Hematopoietic multipotent progenitor cell treated with erythropoietin and hydrocortisone succinate and interleukin-3 and kit ligand, for 8 days (in vitro differentiated cells): ENCODE results near the gene GNG12.

Source experiments
- DNase-seq: peaks from one replicate; pipeline ENCODE4 v3.0.0-alpha.2; 2015

GNG12 gene

DNA sequence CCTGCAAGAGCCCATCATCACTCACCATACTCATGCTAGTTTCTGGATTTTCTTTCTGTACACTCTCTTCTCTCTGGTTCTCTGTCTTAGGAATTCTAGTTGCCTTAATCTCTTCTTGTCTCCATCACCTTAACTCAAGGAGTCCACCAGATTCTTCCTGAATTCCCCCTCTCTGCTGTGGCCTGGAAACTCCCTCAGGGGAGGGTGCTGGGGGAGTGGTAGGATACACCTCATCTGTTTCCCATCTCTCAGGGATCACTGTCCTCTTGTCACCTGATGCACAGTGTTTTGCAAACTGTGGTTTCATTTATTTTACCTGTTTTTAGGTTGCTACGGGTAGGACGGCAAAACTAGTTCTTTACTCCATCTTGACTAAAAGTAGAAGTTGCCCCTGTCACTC, 6.6 kb upstream of the GNG12 start:
- no peak for DNase-seq

DNA sequence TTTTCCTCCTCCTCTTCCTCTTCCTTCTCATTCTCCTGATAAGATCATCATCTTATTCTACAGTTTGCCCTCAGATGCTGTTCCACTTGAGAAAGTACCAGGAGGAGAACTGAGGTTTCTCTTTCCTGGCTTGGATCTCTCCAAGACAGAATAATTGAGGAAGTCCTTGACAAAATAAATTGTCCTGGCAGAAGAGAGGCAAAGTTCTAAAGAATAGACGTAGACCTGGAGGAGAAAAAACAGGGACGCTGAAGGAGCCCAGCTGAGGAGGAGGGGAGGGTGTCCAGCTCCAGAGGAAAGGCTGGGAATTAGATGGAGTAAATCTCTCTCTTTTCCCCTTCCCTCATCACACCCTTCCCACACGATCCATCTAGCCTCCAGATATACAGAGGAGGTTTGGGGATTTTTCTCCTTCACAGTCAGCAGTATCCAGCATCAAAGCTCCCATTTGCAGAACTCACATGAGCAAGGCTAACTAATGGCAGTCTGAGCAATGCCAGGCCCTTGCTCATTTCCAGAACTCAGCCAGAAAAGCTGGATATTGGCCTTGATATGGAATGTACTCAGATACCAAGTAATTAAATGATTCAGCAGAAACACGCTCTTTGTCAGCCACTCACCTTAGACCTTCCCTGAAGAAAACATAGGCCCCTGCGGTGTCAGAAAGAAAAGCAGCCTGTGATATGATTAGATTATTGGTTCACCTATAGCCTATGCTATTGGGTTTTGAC, 5.1 kb upstream of the GNG12 start:
- no peak for DNase-seq

DNA sequence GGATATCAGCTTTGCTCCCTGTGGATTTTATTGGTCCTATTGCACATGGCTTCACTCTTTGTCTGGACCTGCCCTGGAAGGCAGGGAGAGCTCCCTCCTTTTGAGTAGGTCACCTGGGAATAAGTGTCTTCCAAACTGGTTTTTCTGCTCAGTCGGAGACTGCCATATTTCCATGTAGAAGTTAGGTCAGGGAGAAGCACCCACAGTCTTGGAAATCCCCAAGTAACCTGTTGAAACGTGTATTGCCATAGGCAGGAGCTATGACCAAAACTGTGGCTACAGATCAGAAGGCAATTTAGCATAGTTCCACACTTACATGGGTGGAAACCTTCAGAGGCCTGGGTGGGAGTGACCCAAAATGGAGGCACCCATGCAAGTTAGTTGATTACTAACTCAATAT, 3.5 kb upstream of the GNG12 start:
- DNase-seq, result no peak

DNA sequence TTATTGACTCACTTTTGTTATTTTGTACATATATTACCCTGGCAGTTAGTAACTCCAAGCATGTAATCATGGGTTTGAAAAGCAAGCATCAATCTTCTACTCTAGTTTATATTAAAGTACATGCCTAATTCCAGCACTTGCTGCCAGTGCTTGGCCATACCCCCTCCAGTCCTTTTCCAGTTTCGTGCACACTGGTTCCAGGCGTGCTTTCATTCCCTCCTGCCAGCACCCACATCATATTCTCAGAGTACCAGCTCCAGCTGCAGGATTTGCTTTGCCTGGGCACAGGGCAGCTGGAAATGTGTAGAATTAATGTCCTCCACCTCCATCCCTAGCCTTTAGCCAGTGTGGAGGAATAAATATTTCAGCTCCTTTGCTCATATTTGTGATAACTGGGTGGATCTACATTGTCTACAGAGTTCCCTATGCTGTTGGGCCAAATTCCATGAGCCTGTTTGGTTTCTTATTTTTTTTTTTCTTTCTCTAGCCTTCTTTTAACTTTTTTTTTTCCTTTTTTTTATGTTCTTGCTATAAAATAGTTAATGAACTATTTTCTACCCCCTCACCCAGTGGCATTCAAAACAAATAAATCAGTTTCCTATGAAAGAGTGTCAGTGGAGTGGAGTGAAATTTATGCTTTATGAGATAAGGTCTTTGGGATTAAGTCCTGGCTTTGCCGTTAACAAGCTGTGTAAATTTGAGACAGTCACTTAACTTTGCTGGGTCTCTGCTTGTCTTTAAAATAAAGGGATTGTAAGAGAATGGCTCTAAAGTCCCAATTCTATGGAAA, 2.6 kb upstream of the GNG12 start:
- DNase-seq, result no peak

DNA sequence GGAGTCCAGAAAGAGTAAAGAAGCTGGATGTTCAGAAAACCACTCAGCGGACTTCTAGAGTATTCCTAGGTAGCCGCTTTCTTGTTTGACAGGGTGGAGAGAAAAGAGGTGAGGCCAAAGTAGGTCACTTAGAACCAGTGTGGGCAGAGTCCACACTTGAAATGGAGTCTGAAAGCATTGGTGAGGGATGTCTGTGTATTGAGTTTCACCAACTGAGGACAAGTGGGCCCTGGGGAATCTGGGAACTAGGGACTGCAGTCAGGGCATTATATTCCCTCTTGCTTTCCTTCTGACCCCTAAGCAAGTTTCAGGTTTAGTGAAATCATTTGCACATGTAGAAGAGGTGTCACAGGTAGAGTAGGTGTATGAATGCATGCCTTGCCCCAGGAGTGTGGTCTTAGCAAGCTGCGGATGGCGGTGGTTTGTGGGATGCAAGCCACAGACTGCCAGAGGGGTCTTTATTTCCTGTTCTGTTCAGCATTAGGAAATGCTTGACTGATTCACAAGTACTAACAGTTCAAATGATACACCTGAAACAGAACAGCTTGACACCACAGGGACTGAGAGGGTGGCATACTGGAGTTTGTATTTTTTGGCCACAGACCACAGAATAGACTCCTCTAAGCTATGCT, 1.1 kb upstream of the GNG12 start:
- DNase-seq, result no peak

DNA sequence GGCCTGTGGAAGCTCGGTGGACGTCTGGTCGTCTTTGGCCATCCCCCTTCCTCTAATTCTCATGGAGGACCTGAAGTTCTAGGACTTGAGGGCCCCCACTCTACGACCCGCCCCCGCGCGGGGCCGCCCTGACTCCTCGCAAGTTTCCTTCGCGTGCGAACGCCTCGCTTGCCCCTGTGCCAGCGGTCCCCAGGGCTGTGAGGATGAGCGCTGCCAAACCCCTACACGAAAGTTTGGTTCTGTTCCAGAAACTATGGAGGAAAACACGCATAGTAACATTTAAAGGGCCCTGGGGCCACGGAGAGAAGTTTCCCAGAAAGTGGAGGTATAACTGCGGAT, 304 bp upstream of the GNG12 start:
- DNase-seq, result no peak

DNA sequence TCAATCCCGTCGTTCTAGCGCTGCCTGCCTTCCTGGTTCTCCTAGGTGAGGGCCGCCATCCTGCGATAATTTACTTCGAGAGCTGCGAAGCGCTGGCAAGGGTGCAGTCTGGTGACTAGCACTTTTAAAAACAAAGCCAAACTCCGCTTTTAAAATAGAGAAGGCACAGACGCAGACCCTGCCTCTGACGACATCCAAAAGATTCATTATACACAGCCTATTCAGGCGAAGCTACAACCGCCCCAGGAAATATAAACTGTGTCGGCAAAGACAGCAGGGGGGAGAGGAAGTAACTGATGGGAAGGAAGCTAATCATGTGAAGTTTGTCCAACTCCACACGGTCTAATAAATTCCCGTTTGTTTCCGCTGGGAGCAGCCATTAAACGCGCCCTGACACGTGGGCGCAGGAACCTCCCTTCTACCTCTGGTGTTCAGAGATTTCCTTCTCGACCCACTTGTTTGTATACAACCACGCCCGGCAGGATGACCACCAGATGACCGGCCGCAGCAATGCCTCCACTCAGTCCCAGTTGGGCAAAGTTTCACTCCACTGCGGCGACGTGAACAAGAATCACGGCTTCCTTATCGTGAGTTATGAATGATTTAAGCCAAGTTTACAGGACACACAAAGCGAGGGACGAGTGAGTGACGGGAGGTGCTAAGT, 1.3 kb downstream of the GNG12 start:
- no peak for DNase-seq

DNA sequence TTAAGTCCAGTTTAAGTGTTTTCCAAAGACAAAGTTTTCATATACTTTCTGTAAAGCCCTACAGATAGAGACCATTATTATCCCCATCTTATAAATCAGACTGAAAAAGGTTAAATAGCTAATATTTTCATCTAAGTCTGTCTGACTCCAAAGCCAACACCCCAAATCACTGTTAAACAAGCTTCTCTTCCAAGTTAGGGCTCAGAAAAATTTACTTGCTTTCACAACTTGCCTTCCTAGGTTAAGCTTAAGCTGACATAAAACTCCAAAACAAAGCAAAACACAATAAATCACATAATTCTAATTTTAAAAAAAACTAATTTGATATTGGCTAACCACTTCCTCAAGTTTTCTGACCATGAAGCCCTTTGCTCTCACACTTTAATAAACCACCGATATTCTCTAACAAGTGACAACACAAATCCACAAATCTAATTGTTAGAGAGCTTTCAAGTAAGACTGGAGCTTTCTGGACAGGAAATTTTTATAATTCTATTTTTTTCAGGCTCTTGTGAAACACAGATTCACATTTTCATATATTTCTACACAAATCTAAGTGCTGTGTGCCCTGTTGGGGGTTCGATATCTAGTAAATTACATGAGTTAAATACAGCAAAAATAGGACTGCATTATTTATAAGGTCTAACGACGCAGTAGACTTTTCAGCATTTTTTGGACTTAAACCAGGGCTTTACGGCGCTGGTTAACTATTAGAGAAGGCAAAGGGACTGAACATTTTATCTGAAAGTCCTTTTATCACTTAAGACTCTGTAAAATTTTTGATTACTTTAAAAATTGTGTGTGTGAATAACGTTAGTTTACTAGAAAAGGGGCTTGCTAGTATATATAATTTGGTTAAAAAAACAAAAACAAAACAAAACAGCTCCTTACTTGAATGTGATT, 2.1 kb downstream of the GNG12 start:
- DNase-seq, result no peak

DNA sequence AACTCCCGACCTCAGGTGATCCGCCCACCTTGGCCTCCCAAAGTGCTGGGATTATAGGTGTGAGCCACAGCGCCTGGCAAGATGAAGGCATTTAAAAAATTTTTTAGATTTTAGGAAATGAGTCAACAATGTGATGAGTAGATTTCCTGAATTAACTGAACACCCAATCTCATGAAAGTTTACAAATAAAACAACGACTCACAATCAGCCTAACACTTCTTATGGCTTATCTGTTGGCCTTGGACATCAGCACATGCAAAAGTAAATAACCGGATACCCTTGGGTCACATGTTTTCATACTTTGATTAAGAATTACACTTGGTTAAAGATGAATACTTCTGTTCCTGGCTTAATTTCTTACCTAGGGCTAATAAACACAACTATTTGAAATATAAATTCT, 3.0 kb downstream of the GNG12 start:
- DNase-seq, result no peak

DNA sequence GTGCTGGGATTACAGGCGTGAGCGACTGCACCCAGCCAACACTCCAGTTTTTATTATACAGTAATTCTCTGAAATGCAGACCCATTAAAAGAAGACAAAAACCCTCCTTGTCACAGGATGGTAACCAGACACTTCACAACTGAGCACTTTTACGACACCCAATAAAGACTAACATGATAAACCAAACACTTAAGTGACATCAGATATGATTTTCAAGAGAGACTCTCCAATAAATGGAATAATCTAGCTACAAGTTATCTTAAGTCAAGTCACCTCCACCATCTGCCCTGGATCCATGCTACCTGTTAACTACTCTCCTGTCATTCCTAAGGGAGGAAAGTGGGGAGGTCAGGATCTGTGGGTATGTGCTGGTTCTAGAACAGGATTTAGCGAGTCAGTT, 5.6 kb downstream of the GNG12 start:
- DNase-seq, result no peak

DNA sequence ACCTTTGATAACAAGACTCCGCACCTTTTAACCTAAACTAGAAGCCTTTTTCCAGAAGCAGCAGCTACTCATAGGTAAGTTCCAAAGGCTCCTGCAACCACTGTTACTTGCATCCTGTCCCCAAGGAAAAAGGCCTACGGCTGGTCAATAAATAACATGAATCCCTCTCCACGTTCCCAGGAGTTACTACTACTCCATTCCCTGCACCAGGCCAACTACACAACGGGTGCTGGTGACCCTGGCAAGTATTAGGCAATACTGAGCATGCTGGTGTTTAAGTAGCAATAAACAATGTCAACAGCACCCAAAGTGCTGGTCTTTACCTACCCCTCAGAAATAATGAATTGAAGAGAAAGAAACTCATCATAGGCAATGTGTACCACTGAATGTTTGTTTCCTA, 7.7 kb downstream of the GNG12 start:
- DNase-seq, result no peak

DNA sequence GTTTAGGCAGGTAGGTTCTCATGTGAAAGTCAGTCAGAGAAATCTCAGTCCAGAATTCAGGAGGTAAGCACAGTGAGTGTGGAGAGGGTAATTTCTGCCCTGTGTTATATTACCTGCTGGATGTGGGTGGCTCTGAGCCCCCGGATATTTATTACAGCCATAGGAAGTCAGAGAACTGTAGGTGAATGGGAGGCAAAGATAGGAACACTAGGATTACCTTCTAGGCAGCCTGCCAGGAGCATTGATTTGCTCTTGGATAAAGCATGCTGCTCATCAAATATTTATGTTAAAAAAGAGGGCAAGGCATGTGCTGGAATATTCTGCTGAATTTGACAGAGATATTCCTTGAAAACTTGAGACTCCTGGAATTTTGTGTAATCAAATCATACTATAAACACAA, 8.5 kb downstream of the GNG12 start:
- DNase-seq, result no peak

DNA sequence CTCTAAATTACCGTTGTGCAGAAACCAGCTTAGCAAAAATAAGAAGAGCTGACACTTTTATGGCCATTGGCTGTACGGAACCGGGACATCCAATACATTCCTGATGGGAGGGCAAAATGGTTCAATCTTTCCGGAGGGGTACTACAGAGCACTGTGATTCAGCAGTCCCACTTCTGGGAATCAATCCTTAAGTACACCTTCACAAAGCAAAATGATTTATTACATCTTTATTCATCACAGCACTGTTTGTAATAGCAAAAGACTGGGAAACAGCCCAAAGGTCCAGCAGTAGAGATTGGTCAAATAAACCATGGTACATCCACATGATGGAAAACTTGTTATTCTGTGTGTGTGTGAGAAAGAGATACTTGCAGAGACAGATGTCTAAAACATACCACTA, 9.7 kb downstream of the GNG12 start:
- no peak for DNase-seq

DNA sequence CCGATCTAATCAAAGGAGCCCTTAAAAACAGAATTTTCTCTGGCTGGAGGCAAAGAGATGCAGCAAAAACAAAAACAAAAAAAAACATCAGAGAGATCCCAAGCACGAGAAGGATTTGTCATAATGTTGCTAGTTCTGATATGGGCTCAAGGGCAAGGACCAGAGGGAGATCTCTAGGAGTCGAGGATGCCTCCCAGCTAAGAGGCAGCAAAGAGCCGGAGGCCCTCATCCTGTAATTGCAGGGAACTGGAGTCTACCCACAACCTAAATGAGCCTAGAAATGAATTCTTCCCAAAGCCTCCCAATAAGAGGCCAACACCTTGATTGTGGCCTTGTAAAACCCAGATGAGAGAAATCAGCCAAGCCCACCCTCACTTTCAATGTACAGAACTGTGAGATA, 12.0 kb downstream of the GNG12 start:
- no peak for DNase-seq

DNA sequence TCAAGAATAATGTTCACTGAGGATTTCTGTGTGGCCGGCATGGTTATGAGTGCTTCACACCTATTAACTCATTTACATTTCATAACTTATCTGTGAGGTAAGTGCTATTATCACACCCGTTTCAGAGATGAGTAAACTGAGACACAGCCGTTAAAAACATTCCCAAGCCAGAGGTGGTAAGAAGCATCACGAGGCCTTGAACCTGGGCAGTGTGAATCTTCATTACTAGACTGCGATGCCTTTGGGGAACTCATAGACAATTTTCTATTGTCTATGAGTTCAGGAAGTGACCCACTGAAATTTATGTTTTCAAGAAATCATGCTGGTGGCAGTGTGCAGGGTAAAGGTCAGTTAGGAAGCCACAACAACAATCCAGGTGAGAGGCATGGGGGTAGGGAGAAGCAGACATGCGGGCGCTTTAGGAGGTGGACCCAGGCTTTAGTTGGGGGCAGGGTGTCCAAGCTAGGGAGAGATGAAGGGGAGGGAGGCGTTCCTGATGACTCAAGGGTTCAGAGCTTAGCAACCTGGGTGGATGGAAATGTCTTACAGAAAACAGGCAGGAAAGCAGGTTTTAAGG, 14.5 kb downstream of the GNG12 start:
- no peak for DNase-seq

DNA sequence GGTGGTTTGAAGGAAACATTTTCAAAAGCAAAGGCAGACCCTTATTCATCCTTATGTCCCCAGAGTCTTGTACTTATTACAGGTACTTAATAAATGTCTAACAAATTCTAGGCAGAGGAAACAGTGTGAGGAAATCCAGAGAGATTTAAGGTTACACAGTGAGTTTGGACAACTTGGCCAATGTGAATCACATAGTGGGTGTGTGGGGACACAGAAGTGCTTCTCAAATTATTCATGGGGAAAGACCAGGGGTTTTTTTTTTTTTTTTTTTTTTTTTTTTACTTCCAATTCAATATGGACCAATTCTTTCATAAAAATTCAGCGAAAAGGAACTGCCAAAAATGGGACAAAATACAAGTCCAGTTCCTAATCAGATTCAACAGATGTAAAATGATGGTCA, 15.1 kb downstream of the GNG12 start:
- no peak for DNase-seq

DNA sequence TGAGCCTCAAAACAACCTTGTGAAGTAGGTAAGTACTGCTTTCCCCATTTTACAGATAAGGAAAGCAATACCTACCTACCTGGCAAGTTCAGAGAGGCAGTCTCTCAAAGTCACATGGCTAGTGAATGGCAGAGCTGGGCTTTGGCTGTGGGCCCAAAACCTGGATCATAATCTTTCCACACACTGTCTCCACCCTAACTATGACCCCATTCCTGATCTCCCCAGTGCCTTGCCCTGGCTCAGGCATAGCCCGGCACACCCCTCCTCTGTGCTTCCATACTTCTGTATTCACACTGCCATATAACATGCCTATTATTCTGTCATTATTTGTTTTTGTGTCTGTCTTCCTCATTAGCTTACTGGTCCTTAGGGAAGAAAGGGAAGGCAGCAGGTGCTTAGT, 15.9 kb downstream of the GNG12 start:
- DNase-seq, result no peak

DNA sequence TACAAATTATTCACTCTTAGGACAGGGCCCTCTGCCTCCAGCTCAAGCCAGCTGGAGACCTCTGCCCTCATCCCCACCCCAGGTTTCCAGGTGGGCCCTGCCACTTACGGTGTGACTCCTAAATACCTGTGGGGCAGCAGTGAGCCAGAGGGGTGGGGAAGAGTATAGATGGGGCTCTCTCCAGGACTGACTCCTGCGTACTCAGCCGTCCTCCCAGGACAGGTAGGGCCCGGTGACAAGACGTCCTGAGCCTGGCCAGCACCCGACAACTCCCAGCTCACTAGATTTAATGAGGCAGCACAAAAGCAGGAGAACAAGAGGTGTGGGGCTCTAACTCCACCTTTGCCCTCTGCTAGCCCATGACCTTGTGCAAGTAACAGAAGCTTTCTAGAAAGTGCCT, 16.8 kb downstream of the GNG12 start:
- no peak for DNase-seq

DNA sequence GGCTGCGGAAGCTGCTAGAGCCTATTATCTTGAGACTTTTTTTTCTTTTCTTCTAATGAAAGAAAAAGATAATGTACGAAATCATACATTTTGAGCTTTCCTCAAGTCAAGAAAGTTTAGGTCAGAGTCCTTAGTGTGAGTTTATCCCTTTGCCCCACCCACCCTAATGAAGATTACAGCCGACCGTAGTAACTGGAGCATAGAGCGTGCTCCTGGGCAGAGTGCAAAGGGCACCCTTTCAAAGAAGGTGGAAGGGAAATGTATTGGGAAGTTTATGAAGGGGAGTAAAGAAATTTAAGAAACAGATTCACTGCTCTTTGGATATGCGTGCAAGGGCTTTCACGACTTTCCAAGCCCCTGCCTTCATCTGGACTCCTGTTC, 17.2 kb downstream of the GNG12 start:
- DNase-seq, result no peak

DNA sequence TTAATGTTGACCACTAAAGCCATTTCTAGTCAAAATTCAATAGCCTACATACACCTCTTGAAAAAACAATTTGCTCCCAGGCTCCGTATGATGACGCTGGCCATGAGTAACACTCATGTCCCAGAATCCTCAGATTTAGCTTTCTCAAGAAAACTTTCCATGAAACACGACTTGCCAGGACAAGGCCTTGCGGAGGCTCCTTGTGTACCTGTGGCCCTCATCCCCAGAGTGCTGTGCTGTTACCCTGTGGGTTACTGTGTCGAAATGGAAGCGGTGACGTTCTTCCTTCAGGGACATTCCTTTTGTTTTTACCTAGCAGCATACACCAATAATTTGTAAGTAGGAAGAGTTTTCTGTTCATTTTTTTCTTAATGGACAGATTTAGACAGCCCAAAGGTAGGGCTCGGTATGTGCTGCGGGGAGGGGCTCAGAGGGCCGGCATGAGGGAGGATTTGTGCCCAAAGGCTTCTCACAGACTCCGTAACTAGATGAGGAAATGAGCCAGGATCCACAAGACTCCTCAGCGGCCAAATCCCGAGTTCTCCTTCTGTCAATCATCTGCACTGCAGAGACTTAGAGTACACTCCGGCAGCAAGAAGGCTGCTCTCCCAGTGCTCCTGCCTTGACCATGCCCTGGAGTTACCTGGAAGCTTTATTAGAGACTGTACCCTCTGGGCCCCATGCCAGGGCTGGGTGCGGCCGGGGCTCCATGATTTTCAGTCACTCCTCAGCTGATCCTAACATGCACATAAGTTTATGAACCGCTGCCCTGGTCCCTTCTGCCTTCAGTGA, 17.8 kb downstream of the GNG12 start:
- DNase-seq, result no peak

DNA sequence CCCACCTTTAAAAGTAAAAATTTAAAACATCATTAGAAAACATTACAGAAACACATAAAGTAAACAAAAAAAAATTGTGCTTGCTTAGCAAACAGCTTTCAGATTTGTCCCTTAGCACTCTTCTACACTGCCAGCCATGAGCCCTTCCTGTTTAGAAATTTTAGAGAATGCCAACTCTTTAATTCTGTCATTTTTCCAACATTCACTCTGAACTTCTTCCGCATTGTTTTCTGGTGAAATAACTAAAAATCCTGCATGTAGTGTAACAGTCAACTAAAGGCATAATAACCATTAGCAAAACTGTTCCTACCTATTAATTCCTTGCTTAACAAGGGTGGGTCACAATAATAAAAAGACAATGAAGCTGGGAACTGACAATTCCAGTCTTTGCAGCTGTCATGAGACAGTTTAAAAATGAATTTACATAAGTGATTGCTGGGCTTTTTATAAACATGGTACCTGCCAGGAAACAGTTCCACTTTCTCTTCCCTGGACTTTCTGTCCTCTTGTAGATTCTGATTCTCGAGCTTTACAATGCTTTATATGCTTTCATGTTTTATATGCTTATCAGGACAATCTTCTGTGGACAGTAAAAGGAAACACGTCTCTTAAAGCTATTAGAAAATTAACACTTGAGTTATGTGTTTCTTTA, 19.0 kb downstream of the GNG12 start:
- no peak for DNase-seq
